NCI-H187 (cell line): ENCODE measurements around the gene FGGY.
"Not testable (repeated sequence)": the region's sequence is repeated elsewhere in the genome, so short reads cannot be mapped to it uniquely, and the experiment has no call there.

Source experiments
- DNase-seq, 2 experiments: peaks; one replicate each; lab custom pipeline; 2025; lab: John Stamatoyannopoulos, UW

The FGGY gene

DNA sequence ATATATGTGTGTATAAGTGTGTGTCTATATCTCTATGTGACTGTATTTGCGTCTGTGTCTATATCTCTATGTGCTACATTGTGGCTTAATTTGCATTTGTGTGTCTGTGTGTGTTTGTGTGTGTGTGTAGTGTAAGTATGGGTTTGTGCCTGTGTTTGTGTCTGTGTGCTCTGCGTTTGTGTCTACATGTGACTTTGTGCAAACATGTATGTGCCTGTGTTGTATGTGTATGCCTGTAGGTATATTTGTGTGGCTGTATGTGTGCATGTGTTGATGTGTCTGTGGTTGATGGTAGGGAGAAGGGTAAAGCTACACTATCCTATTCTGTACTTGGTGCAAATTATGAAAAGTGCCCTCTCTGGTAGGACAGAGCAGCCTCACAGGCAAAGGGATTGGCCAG is 7.3 kb upstream of the FGGY start:
- no peak for DNase-seq

- DNase-seq: no peak
Observed at GRCh38 chr1:59290193-59290949, 6.5 kb upstream of the FGGY start.

GRCh38 chr1:59291561-59291960 is 5.3 kb upstream of the FGGY start:
- no peak for DNase-seq

DNA sequence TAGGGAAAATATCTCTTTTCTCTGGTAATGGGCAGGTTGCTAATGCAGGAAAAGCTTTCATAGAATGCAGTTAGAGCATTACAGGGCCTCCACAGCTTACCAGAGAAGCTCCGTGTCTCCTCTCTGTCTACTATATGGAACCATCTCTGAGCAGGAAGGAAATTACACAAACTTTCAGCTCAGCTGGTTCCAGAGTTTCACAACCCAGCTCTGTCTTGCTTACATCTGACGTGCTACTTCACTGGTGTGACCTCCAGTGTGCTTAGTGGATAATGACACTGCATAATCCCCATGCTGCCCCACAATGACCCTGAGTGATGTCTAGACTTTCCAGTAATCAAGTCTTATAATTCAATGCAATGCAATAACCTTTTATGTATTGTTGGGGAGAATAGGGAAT is 4.3 kb upstream of the FGGY start:
- no peak for DNase-seq

DNA sequence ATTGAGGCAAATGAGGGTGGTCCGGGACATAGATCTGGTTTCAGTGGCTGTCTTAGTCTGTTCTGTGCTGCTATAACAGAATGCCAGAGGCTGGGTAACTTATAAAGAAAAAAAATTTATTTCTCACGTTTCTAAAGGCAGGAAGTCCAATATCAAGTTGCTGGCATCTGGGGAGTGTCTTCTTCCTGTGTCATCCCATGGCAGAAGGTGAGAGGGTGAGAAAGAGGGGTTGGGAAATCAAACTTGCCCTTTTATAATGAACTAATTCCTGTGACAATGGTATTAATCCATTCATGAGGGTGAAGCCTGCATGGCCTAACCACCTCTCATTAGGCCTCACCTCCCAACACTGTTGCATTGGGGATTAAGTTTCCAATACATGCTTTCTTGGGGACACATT is 3.7 kb upstream of the FGGY start:
- no peak for DNase-seq

DNA sequence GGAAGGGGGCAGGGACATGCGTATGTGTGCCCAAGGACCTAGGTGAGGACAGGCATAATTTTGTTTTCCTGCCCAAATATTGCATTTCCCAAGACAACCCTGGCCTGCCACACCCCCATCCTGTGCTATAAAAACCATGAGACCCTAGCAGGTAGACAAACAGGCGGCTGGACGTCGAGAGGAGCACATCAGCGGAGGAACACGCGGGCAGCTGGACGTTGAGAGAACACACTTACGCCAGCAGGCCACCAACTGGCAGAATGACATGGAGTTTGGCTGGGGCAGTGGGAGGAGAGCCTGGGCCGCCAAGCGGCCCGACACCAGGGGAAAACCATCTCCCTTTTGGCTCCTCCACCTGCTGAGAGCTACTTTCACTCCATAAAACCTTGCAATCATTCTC is 3.0 kb upstream of the FGGY start:
- no peak for DNase-seq

- DNase-seq: no peak
Observed at GRCh38 chr1:59294423-59294822, 2.5 kb upstream of the FGGY start.

GRCh38 chr1:59295618-59296017 is 1.3 kb upstream of the FGGY start:
- peak in 1 of 2 experiments; percentile 18 for DNase-seq

DNA sequence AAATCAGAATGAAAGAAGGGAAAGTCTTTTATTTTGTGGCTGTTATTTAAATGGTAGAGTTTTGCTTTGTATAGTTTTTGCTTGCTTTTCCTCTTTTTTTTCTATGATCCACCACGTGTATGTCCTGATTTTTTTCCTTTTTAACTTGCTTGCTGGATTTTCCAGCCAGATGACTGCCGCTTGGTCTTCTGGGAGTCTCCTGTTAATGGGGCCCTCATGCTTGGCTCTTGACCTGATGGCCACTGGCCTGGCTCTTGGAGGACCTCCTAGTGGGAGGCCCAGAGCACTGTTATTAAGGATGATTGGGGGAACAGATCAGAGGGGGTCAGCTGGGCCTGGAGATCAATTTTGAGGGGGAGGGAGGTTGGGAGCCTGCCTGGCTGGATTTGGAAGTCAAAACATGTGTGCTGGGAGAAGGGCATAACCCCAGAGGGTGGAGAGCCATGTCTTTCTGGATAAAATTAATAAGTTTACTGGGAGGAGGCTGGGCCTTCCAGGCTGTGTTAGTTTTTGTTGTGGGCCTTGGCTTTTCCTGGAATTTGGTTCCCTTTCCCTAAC is 1.2 kb downstream of the FGGY start:
- DNase-seq: no peak

DNA sequence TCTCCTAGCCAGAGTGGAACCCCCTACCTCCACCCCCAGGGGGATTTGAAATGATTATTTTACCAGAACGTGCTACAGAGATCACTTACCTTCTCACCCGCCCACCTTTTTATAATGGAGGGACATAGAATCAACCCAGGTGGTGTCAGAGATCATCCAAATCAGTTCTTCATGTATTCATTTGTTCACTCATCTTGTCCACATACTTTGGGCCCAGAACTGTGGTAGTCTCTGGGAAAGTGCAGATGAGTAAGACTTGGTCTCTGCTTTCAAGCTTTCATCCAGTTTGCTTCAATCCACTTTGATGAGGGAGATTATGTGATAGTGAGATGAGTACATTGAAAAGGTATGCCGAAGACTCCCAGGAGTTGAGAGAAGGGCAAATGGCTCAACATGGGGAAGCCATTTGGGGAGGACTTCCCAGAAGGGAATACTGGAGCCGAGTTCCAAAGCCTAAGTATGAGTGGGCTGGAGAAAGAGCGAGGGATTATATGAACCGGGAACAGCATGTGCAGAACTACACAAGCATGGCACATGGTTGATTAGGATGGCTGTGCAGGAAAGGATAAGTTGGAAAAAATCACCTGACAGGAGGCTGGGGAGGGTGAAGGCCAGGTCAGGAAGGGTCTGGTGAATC is 1.9 kb downstream of the FGGY start:
- DNase-seq: no peak

- DNase-seq: not testable (repeated sequence)
Observed at GRCh38 chr1:59299670-59300069, 2.8 kb downstream of the FGGY start.

- no peak for DNase-seq
Observed at GRCh38 chr1:59302297-59302696, 5.4 kb downstream of the FGGY start.

DNA sequence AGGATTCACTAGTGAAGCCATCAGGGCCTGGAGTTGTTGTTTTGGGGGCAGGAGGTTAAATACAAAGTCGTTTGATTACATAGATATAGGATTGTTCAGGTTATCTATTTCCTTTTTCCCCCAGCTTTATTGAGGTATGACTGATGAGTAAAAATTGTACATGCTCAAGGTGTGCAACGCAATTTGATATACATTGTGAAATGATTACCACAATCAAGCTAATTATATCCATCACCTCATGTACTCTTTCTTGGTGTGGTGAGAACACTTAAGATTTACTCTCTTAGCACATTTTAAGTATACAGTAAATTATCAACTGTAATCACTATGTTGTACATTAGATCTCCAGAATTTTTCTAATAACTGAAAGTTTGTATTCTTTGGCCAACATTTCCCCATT is 6.0 kb downstream of the FGGY start:
- DNase-seq: no peak

DNA sequence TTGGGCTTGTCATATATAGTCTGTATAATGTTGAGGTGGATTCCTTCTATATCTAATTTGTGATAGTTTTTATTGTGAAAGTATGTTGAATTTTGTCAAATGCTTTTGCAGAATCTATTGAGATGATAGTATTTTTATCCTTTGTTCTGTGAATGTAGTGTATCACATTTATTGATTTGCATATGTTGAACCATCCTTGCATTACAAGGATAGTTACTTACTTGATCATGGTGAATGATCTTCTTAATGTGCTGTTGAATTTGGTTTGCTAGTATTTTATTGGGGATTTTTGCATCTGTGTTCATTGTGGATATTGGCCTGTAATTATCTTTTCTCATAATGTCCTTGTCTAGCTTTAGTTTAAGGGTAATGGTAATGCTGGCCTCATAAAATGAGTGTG is 8.3 kb downstream of the FGGY start:
- no peak for DNase-seq

DNA sequence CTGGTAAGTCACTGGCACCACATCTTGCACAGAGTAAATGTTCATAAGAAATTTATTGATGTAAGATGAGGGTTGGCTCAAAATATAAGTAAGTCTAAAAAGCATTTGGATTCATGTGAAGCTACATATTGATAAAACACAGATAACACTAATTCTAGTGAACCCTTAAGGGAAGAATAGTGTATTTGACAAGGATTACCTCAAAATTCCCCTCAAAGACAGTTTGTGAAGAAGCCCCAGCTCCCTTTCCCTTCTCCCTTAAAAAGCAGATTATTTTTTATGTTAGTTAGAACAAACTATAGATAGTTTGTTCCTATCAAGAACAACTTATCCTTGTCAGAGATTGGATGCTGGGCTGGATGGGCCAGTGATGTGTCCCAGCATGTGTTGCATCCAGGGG is 10.7 kb downstream of the FGGY start:
- DNase-seq: no peak

GRCh38 chr1:59308839-59309238 is 11.9 kb downstream of the FGGY start:
- no peak for DNase-seq

GRCh38 chr1:59309392-59309791 is 12.5 kb downstream of the FGGY start:
- DNase-seq: no peak

- no peak for DNase-seq
Observed at GRCh38 chr1:59309795-59310548, 13.1 kb downstream of the FGGY start.

- no peak for DNase-seq
Observed at GRCh38 chr1:59310549-59311250, 13.8 kb downstream of the FGGY start.

- DNase-seq: no peak
Observed at GRCh38 chr1:59314776-59315528, 18.1 kb downstream of the FGGY start.
